HG02763 (cell line): ENCODE measurements around the gene CST3.
"Not testable (repeated sequence)": the region's sequence is repeated elsewhere in the genome, so short reads cannot be mapped to it uniquely, and the experiment has no call there.

ENCODE experiments used
- ATAC-seq: cut with Tn5 transposase; IDR thresholded peaks from one replicate; pipeline ENCODE4 v1.9.1; 2021; ENCODE audit warnings: mild to moderate bottlenecking, moderate library complexity; ENCODE audit not compliant: unreplicated experiment

The CST3 gene

DNA sequence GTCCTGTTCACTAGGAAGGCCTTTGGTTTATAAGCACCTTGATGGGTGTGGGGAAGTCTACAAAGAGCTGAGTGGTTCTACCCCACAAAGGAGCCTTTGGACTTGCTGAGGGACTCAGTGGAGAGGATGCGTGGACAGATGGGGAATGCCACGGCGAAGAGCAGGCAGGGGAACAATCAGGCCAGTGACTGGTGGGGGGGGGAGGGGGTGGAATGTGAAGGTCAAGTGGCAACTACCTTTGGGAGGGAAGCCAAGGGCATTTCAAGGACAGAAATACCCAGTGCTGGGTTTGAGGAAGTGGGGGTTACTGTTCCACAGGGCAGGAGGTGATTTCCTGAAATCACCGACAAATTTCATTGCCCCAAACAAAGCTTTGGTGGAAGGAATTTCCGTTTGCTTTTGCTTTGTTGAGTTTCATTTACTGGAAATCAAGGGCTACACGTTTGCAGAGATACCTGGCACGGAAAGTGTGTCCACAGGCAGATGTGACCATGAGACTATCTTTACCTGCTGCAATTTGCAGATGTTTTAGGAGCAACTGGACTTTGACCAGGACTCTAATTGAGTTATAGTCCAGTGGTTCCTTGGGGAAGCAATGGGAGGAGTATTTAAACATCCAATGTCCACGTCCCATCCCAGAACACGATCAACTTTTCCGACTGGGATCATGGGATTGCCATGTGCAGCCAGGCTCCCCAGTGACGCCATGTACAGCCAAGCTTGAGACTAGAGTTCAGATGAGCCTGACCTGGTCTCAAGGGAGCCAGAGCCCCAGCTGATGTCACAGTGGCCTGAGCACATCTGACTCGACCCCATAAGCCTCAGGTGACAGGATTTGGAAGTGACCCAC is 8.0 kb downstream of the CST3 start:
- no peak for ATAC-seq

DNA sequence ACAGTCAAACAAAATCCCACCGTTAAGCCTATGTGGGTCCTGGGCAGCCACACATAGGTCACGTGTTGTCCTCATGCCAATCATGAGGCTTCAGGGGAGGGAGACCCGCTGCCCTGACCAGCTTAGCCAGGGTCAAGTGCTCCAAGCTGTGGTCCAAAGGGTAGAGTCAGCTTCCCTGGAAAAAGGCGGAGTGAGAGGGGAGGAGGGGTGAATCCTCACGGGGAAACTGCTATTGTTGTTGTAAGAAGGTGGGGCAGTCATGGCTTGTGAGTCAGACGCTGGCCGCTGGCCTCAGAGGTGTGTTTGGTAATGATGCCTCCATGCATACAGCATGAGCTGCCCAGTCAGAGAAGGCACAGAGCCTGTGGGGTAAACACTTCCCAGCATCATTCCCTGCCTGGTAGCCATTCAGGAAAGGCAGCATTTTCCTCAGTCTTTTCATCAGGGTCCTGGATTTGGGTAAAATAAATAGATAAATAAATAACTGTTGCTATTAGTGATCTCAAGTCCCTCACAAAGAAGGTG is 8.7 kb downstream of the CST3 start:
- no peak for ATAC-seq

DNA sequence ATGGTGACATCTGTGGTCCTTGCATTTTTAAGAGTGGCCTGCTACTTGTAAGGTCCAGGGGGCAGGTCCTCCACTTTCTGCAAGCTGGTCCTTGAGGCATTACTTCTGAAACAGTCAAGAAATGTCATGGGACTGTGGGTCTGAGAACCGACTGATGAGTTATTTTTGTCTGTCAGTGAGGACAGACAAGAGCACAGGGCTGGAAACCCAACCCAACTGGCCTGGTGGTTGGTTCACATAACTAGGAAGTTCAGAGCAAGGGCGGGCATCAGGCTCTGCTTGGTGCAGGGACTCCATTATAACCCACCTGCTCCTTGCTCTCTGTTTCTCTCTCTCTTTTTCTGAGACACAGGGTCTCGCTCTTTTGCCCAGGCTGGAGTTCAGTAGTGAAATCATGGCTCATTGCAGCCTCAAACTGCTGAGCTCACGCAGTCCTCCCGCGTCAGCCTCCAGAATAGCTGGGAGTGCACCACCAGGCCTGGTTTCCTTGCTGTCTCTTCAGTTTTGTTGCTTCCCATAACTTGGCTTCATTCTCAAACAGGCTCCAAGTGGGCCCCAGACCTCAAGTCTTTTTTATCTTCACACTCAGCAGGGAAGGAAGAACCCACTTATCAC is 9.2 kb downstream of the CST3 start:
- ATAC-seq, result no peak

DNA sequence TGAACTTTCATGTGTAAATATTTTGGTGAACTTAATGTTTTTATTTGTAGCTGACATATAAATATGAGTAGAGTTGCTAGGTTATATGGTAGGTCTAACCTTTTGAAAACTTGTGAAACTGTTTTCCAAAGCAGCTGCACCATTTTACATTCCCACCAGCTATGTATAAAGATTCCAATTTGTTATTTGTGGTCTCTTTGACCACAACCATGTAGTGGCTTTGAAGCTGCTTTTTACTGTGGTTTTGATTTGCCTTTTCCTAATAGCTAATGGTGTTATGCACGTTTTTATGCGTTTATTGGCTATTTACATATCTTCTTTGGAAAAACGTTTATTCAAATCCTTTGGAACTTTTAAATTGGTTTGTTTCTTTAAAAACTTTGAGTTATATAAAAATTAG is 10.3 kb downstream of the CST3 start:
- ATAC-seq, result no peak

DNA sequence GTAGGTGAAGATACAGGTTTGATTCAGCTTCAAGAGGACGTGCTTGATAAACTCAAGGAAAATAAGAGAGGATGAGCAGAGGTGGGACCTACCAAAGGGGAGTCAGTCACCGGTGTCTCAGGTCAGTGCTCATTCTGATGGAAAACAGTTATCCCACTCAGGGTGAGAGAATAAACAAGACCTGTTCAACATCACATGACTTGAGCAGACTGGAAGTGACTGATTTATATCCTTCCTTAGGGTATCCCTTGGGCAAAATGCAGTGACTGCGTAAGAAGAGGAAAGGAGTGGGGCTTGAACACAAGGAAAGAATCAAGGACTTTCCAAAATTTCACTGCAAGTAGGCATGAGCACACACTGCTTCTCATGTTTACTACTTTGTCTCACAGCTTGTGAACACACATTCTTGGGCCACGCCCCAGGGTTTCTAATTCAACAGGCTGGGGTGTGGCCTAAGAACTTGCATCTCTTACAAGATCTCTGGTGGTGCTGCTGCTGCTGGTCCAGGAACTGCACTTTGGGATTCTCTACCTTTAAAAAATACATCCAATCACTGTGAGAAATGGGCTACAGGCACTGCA is 11.6 kb downstream of the CST3 start:
- ATAC-seq, result no peak

DNA sequence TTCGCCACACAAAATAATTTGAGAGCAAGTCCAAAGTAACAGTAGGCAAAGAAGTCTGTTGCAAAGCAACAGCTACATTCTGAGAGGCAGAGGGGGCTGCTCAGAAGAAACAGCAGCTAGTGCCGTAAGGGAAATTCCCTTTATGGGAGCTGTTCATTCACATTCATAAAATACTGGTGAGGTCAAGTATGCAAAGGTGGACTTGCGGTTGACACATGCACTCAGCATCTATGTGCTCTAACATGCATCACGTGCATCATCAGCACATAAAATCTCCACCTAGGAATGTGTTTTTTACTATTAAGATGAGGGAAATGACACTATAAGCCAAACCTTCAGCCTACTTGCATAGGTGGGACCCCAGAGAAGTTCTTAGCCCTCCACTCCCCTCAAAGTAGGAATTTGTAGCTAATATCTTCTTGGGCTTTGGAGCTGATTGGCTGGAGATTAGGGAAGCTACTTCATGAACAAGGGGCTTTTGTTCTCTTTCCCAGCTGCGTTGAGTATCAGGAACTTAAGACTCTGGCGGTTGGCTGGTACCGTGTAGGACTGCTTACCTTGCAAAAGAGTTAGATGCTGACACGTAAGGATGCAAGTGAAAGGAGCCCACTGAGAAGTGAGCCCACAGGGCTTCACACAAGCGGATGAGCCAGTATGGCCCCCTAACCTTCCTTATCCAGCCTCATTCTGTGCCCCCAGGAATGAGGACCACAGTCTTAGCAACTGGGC is 12.4 kb downstream of the CST3 start:
- ATAC-seq, result no peak

DNA sequence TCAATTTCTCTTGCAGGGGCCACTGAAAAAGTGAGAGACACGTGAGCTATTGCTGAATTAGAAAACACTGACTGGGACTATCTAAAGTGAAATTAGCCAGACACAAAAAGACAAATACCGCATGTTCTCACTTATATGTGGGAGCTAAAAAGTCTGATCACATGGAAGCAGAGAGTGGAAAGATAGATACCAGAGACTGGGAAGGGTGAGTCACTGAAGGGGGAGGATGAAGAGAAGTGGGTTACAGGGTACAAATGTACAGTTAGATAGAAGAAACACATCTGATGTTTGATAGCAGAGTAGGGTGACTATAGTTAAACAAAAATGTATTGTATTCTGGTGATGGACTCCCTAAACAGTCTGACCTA is 13.4 kb downstream of the CST3 start:
- ATAC-seq, result no peak

DNA sequence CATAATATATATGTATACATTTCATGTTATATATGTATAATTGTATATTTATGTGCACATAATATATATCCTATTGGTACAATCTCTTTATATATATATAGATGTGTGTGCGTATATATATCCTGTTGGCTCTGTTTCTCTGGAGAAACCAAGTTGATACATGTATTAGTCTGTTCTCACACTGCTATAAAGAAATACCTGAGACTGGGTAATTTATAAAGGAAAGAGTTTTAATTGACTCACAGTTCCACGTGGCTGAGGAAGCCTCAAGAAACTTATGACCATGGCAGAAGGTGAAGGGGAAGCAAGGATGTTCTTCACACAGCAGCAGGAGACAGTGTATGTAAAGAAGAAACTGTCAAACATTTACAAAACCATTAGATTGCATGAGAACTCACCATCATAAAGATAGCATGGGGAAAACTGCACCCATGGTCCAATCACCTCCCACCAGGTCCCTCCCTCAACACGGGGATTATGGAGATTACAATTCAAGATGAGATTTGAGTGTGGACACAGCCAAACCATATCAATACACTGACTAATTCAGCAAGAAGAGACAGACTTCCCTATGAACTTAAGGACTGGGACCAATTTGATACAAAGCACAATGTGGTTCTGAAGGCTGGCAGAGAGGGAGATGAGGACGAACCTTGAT is 14.0 kb downstream of the CST3 start:
- ATAC-seq, result no peak

DNA sequence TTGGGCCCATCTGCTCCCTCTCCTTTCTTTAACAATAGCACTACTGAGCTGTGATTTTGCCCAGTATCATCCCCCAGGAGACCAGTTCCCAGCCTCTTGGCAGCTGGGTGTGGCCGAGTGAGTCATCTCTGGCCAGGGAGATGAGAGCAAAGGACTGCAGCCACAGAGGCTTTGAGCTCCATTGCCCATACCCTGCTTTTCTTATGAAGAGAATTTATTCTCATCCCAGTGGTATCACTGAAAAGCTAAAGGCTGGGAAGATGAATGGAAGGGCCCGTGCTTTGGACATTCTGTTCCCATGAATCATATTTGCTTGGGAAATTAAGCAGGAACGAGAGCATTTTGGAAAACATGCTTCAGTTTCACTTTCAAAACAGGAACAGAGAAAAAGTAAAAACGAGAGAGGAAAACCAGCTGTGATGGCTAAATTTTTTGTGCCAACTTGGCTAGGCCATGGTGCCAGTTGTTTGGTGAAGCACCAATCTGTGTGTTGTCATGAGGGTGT is 14.9 kb downstream of the CST3 start:
- no peak for ATAC-seq

DNA sequence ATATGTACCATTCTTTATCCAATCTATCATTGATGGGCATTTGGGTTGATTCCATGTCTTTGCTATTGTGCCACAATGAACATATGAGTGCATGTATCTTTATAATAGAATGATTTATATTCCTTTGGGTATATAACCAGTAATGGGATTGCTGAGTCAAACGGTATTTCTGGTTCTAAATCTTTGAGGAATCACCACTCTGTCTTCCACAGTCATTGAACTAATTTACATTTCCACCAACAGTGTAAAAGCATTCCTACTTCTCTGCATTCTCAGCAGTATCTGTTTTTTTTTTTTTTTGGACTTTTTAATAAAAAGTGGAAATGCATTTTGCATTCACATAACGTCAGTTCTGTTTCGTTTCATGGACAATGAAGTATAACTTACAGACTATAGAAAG is 15.4 kb downstream of the CST3 start:
- ATAC-seq, result not testable (repeated sequence)

DNA sequence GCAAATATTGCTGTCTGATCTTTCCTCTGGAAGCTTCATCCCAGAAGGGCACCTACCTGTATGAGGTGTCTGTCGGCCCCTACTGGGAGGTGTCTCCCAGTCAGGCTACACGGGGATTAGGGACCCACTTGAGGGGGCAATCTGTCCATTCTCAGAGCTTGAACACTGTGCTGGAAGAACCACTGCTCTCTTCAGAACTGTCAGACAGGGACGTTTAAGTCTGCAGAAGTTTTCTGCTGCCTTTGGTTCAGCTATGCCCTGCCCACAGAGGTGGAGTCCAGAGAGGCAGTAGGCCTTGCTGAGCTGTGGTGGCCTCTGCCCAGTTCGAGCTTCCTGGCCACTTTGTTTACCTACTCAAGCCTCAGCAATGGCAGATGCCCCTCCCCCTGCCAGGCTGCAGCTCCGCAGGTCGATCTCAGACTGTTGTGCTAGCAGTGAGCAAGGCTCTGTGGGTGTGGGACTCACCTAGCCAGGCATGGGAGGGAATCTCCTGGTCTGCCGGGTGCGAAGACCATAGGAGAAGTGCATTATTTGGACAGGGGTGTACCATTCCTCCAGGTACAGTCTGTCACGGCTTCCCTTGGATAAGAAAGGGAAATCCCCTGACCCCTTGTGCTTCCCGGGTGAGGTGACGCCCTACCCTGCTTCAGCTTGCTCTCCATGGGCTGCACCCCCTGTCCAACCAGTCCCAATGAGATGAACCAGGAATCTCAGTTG is 16.9 kb downstream of the CST3 start:
- not testable (repeated sequence) for ATAC-seq

DNA sequence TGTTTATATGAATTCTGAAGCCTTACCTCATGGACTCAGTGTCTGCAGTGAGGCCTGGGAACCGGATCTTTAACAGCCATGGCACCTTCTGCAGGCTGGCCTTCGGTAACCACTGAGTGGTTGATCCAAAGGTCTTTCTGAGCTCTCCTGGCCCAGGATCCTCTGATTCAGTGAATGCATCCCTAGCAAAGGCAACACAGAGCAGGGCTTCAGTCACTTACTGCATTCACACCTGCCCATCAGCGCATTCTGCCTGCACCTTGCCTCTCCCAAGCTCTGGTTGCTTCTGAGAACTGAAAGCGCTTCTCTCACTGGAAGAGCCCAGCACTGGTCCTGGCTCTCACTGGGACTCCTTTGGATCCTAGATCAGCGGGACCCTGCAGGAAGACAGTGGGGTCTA is 23.6 kb downstream of the CST3 start:
- no peak for ATAC-seq

DNA sequence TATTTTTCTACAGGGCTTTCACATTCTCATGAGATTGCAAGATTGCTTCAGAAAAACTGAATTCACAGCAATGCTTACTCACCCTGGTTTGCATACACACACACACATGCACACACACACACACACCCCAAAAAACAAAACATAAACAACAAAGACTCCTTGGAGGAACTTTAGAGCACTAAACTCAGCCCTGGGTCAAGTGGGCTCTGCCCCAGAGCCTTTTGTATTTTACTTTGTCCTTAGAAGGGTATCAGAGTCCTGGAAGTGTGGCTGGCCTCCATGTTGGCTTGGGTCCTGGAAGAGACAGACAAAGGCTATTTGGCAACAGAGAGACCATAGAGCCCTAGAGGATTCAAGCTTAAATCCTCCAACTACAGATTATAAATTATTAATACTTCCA is 24.1 kb downstream of the CST3 start:
- no peak for ATAC-seq

DNA sequence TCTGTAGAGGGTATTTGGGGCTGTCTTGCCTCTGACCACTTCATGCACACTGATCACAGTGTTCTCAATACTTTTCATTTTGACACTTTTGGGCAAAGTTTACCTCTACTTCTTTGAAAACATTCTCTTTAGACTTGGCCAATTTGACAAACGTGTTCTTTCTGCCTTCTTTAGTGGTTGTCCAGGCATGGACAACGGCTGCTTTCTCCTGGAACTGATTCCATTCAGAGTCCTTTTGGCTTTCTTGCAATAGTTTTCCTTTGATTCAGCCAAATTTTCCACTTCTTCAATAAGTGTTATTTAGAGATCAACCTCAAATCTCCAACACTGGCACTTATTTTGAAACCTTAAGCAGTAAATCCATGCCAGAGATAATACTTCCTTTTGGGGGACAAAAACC is 25.4 kb downstream of the CST3 start:
- no peak for ATAC-seq

DNA sequence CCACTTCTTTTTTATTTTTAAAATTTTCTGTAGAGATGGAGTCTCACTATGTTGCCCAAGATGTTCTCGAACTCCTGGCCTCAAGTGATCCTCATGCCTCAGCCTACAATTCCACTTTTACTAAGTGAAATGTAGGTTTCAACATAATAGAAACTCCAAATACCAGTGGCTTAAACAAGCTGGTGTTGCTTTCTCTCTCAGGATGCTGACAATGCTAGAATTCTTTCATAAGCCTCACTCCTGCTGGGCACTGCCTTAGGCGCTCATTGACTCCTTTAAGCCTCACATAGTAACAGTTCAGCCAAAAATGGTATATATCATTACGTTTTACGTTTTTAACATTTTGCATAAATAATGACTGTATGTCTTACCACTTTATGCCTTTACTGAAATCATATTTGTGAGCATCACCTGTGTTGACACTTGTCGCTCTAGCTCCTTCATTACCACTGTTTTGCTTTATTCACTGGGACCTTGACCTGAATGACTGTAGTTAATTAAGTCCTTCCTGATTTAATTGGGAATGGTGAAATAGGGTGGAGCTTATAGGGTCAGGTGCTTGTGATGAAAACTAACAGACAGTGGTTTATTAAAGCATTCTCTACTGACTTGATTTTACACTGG is 28.2 kb downstream of the CST3 start:
- ATAC-seq, result no peak

DNA sequence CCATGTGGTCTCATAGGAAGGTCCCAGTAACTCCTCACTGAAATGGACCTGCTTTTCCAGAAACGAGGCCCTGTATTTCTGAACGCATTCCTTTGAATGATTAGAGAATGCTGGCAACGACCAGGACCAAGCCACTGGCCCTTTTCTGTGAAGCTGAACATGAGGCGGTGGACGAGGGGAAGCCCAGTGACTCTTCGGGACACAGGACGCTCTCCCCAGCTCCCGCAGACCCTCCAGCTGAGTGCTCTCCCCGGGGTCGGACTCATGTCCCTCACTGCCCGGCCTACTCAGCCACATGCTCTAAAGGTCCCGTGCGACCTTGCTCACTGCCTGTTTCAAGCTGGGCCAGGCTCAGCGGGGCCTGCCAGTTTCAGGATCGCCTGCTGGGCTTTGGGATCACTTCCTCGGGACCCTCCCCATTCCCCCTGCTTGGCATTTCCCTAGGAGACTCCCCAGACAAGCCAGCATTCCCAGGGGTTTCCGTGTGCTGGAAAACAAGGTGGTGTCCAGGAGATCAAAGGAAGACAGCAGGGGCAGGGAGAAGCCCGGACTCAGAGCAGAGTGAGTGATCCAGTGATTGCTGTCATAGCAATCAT is 29.4 kb downstream of the CST3 start:
- no peak for ATAC-seq

DNA sequence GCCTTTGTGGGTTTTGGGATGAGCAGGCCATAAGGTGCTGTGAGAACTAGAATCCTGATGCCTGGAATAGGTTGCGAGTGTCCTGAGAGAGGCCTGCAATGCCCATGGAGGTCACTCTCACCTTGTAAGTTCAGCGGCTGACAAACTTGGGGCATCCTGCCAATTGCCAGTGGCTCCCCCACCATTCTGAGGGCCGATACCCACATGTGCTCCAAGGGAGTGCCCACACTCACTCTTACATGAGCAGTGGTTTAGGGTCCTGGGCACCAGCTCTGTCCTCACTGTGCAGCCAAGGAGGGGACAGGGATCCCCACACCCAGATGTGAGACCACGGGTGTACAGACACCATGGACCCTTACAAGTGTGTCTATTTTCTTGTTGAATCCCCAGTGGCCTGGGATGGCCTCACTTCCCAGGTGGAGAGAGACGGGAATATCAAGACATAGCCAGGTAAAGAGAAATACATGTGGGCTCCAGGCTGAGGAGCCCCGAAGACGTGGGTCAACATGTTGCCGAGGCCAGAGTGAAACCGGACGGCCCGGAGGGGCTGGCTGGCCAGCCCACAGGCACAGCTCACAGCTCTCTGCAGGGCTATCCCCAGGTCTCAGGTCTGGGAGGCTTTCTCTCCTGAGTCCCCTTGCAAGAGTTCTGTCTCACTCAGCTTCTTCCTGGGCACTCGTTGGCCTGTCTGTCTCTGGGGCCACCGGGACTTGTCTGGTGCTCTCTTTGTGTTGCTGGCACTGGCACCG is 30.1 kb downstream of the CST3 start:
- no peak for ATAC-seq

DNA sequence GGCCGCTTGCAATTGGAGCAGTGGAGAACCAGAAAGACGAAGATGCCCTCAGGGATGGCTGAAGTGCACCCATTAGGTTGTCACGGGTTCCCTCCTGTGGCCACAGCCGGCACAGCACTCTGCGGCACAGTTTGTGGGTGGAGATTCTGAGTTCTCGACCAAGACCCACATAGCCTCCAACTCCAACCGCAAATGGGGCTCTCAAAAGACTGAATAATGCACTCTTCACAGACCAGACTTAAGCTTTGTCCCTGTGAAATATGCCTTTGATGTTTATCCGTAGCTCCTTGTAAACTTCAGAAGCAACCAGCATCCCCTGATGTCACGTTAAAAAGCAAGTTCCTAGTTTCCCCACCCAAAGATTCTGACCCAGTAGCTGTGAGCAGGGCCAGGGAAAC is 31.1 kb downstream of the CST3 start:
- ATAC-seq, result peak; percentile 88
